ENCODE measurements around the gene TRAF4. TPM values are rescaled to one million over a fixed set of nuclear protein-coding genes. Genes with fewer than 3 reads are reported as not detected.

Gene TRAF4
- total RNA-seq, 1 donor from 2014 or later, result 3.8 TPM

Other genes with a start within 250 kb of the TRAF4 start
- not detected for gene FOXN1, start 237.7 kb upstream of the TRAF4 start, total RNA-seq
- gene UNC119, start 191.4 kb upstream of the TRAF4 start, total RNA-seq, result 22.2 TPM
- gene PIGS, start 172.5 kb upstream of the TRAF4 start, total RNA-seq, result 41.1 TPM
- 396 TPM for gene ALDOC, start 167.1 kb upstream of the TRAF4 start, total RNA-seq
- gene SPAG5, start 145.0 kb upstream of the TRAF4 start, total RNA-seq, result 1.6 TPM
- gene RSKR, start 129.8 kb upstream of the TRAF4 start, total RNA-seq, result 5.0 TPM
- 78.6 TPM for gene BLTP2, start 98.9 kb upstream of the TRAF4 start, total RNA-seq
- 31.5 TPM for gene SDF2, start 82.1 kb upstream of the TRAF4 start, total RNA-seq
- gene SUPT6H, start 81.8 kb upstream of the TRAF4 start, total RNA-seq, result 41.0 TPM
- 0.73 TPM for gene PROCA1, start 32.1 kb upstream of the TRAF4 start, total RNA-seq
- gene RAB34, start 26.1 kb upstream of the TRAF4 start, total RNA-seq, result 16.2 TPM
- 945 TPM for gene RPL23A, start 24.0 kb upstream of the TRAF4 start, total RNA-seq
- 2.4 TPM for gene TLCD1, start 17.8 kb upstream of the TRAF4 start, total RNA-seq
- 0.60 TPM for gene NEK8, start 15.2 kb upstream of the TRAF4 start, total RNA-seq
- gene FAM222B, start 98.8 kb downstream of the TRAF4 start, total RNA-seq, result 16.9 TPM
- 37.2 TPM for gene ERAL1, start 111.0 kb downstream of the TRAF4 start, total RNA-seq
- 118 TPM for gene FLOT2, start 153.7 kb downstream of the TRAF4 start, total RNA-seq
- 3.0 TPM for gene DHRS13, start 159.1 kb downstream of the TRAF4 start, total RNA-seq
- gene PHF12, start 207.5 kb downstream of the TRAF4 start, total RNA-seq, result 18.3 TPM